DMS114 treated with DMSO at 0.1 percent for 48 hours (cell line): ENCODE results near the gene NUP107.

Experiments used
- DNase-seq: peaks from one replicate; lab custom pipeline; 2025; ENCODE audit not compliant: unreplicated experiment; lab: John Stamatoyannopoulos, UW

NUP107 gene

GRCh38 chr12:68794653-68795251 lies 108.0 kb downstream of the NUP107 start:
- DNase-seq: no peak
